ENCODE data around the gene STUM.

Gene STUM

DNA sequence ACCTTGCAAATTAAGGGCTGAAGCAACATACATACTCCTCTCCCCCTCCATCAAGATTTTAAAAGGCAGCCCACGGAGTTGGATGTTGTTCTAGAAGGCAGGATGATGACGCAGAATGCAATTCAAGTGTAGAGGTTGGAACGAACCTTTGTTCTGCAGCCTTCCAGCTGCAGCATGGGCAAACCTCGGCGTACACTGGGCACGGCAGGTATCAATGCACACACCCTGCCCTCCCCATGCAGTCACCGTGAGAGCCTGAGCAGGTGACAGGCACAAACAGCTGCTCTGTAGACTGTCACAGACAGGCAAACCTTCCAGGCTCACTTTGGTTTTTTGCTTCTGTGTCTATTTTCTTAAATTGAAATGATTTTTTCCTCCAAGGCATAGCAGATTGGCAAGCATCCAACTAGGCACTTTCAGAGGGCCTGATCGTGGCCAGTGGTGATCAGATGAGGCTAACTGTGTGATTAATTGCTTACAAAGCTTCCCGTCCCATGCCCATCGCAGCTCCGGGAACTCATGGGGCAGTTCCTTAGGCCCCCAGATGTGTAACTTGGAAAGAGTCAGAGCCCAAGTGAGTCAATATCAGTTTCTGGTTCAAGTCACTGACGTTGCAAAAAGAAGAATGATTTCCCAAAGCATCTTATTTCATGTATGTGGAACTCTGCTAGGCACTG lies 108.2 kb downstream of the STUM start:
- DNase-seq = no peak

DNA sequence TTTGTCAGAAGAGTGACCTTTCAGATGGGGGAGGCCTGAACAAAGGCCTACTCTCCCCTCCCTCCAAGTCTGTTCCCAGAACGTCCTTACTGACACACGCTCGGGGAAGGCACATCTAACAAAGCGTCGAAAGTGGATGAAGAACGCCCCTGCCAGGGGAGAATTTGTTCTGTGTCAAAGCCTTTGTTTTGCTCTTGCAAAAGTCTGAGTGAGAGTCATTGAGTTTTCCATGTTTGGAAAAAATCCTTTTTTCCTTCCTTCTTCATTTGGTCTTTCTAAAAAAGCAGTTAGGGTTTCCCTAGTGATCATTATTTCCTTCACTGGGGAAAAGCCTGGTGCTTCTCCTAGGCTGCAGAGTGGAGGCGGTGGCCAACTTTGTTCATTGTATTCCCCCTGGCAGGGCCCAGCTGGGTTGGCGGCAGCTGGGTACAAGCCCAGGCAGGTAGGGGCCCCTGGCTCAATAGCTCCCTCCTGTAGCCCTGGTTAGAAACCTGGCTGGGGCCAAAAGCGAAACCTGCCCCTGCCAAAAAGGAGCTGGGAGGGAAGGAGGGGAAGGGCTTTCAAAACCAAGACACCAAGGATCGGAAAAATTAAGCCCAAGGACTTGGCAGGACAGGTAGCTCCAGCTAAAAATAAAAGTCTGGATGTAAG lies 109.5 kb downstream of the STUM start:
- DNase-seq = no peak

DNA sequence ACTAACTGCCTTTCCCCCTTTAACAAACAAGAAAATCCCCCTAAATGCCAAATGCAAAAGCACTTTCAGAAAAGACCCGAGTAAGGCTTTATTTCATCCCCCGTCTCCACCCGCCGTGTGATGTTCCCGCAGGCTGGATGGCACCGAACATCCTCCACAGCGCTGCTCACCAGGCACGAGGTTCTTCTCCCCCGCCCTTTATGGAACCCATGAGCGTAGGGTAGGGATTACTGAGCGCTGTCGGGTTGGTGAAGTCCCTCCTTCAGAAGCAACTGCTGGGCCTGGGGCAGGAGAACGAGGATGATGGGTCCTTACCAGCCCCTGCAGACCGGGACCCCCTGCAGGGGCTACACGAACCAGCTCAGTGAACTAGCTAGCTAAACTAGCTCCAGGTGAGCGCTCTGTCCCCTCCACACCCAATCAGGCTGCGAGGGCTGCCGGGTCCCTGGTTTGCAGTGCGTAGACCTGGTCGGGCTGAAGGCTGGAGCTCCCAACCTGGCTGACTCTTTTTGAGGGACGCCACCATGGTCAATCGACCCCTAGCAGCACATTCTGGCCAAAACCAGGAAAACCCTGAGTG lies 110.1 kb downstream of the STUM start:
- no peak for DNase-seq

Data from cerebellar nuclear complex (tissue), 1 donor.